HG03025 (cell line): ENCODE data around the gene ZSCAN5A.
"Not testable (repeated sequence)": the region's sequence is repeated elsewhere in the genome, so short reads cannot be mapped to it uniquely, and the experiment has no call there.

ENCODE experiments used
- ATAC-seq: cut with Tn5 transposase; IDR thresholded peaks from one replicate; pipeline ENCODE4 v1.9.1; 2021; ENCODE audit warnings: mild to moderate bottlenecking, moderate library complexity; ENCODE audit not compliant: unreplicated experiment, low FRiP score

Gene ZSCAN5A

DNA sequence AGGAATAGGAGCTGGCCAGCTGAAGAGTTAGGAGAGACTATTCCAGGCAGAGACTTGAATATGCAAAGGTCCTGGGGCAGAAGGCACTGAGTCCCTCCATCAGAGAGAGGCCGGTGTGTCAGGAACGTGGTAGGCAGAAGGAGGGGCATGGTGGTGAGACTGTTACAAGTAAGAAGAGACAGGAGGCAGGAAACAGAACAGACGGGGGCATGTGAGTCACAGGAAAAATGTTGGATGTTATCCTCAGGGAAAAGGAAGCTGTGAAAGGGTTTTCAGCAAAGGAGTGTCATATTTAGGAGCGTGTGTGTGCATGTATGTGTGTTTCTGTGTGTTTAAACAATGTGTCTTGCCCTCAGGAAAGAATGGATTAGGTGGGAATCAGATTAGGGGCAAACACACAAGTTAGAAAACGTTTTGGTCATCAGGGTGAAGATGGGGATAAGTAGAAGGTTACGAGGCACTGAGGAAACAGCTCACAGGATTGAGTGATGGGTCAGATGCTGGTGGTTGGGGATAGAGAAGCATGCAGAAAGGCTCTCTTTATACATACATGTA lies 41.0 kb downstream of the ZSCAN5A start:
- no peak for ATAC-seq

- ATAC-seq = no peak
These were observed 42.4 kb downstream of the ZSCAN5A start, which contains the start of gene EDDM13 for GRCh38 chr19:56272161-56272798. EDDM13 (plus strand) TSS chr19:56272748; CDS start chr19:56272835, 87 bp downstream.

GRCh38 chr19:56271151-56271550 lies 43.5 kb downstream of the ZSCAN5A start:
- ATAC-seq = no peak

DNA sequence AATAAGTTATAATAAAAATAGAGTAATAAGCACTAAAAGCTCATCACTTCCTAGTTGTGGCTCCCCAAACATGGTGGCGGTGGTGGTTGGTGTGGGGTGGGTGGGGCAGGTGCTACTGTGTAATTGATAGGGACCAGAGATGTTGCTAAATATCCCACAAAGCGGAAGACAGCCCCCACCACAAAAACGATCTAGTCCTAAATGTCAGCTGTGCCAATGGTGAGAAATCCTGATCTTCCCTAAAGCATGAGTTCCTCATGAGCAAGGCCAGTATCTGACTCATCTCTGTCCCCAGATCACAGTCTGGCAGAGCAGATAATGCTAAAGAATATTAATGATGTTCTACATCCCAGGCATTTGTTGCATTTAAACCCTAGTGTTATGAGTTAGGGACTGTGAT lies 44.0 kb downstream of the ZSCAN5A start:
- ATAC-seq = no peak

DNA sequence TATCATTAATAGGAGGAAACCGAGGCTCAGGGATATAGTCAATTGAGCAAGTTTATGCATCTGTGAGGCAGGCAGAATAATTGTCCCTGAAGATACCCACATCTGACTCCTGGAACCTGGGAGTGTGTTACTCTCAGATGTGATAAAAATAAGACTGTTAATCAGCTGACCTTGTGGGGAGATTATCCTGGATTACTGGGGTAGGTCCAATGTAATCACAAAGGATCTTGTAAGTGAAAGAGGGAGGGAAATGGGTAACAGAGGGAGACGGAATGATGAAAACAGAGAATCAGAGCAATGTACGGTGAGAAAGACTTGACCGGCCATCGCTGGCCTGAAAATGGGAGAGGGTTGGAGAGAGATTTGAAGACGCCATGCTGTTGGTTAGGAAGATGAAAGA lies 45.3 kb downstream of the ZSCAN5A start:
- ATAC-seq = no peak

GRCh38 chr19:56266051-56266450 lies 48.6 kb downstream of the ZSCAN5A start:
- ATAC-seq = no peak

DNA sequence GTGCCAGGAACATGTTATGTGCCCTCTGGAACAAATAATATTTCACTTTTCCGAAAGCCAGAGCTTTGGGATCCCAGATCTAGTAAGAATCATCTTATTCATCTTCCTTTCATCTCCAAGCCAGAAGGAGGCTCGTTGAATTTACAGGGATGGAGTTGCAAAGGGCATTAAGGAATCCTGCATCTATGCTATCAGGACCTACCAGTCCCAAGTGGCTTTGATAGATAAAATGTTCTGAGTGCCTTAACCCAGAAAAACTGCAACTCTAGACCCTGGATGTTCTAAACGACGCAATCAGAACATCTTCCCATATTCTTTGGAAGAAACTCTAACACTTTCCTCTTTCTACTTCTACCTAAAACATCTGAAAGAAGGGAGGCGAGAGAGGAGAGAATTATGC lies 51.3 kb downstream of the ZSCAN5A start:
- no peak for ATAC-seq

GRCh38 chr19:56261932-56262331 lies 52.7 kb downstream of the ZSCAN5A start:
- ATAC-seq = not testable (repeated sequence)

GRCh38 chr19:56261145-56261544 lies 53.5 kb downstream of the ZSCAN5A start:
- ATAC-seq = no peak

GRCh38 chr19:56258272-56258671 lies 56.4 kb downstream of the ZSCAN5A start:
- no peak for ATAC-seq

- no peak for ATAC-seq
These were observed 60.9 kb downstream of the ZSCAN5A start for GRCh38 chr19:56253737-56254136.

DNA sequence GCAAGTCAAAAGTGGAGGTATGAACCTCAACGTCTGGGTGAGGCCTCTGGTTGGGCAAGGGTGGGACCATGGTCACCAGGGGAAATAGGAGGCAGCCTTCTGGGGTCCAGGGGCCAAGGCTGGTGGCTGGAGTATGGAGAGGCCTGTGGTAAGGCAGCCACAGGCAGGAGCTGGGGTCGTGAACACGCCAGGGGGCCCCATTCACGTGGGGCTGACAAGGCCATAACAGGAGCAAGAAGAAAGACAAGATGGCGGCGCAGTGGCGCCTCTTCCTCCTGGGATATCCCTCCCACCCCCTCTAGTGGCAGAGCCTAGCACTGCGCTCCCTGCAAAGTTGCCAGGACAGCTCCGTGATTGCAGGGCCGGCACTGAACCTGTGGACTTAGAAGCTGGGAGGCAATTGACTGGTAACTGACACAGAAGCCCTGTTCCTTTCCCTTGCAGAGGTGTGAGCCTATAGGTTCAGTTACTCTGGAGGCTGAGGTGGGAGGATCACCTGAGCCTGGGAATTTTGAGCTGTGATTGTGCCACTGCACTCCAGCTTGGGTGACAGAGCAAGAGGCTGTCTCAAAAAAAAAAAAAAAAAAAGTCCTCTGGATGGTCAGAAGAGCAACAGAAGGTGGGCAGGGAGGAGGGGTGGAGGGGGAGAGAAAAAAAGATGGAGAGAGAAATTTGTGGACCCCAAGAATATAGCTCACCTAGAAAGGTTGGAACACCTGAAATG lies 61.8 kb downstream of the ZSCAN5A start:
- ATAC-seq = no peak

GRCh38 chr19:56248736-56249338 lies 65.8 kb downstream of the ZSCAN5A start:
- not testable (repeated sequence) for ATAC-seq

GRCh38 chr19:56245764-56246163 lies 68.9 kb downstream of the ZSCAN5A start:
- not testable (repeated sequence) for ATAC-seq

- no peak for ATAC-seq
These were observed 69.4 kb downstream of the ZSCAN5A start for GRCh38 chr19:56245121-56245740.

- no peak for ATAC-seq
These were observed 91.2 kb downstream of the ZSCAN5A start for GRCh38 chr19:56223481-56223880.

DNA sequence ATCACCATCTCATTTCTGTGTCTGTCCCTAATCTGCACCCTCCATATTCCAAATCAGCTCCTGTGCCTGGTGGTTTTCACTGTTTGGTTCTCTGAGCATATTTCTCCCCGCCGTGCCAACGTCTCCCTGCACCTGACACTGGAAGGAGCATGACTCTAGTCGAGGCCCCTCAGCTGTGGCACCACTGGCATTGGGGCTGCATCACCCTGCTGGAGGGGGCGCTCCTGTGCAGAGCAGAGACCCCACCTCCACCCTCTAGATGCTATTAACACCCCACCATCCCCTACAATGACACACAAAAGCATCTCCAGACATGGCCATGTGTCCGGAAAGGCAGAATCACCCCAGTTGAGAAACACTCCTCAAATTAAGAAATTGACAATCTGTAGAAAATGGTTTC lies 91.7 kb downstream of the ZSCAN5A start:
- ATAC-seq = no peak

DNA sequence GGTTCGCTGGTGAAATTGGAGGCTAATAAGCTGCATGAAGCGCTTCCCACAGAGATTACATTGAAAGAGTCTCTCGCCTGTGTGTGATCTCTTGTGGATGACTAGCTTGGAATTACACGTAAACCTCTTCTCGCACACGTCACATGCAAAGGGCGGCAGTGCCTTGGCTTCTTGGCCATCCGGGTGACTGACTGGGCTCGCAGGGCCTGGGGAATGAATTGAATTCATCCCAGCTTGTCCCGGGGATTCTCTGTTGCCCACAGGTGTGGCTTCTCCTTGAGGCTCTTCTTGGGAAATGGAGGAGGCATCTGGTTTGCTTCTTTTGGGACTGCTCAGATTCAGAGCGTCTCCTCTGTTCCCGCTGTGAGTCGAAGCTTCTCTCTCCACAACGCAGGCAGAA lies 92.8 kb downstream of the ZSCAN5A start:
- no peak for ATAC-seq

DNA sequence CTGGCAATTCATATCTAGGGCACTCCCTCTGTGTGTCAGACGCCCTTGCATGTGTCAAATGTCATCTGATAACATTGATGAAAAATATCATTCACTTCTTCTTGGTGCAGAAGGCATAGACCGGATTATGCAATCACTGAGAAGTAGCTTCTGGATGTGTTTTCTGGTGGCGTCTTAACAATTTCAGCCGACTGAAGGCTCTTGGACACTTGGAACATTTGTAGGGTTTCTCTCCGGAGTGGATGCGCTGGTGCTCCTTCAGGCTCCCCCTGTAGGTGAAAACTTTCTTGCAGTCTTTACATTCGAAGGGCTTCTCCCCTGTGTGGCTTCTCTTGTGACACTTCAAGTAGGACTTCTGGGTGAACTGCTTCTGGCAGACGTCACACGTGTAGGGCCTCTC lies 93.2 kb downstream of the ZSCAN5A start:
- not testable (repeated sequence) for ATAC-seq

DNA sequence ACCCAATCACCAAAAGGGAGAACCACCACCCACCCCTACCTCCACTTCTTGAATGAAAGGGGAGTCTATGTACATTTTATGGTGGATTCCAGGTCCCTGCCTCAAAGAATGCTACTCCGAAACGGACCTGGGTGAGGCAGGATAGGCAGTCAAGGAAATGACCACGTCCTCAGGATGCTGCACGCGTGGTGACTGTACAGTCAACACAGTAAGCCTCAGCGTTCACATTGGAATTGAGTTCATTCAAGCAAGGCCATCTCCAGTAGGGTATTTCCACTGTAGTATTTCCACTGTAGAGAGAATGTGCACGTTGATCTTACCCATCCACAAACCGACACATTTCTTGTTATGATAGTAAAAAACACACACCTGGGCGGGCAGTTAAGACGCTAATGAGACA lies 95.7 kb downstream of the ZSCAN5A start:
- no peak for ATAC-seq
